Activated T-helper 2 cell treated with anti-CD3 and anti-CD28 coated beads, Interferon-gamma antibody, Interleukin-2, Interleukin-4, amounts not matched to agents 10 μg/mL and 5 μg/mL and 100 μg/mL, durations not matched to agents 14 hours and 24 hours and 36 hours (primary cell): Measurements from ENCODE around the gene PDZRN3. TPM values are rescaled to one million over a fixed set of nuclear protein-coding genes. Genes with fewer than 3 reads are reported as not detected.

Source experiments
- DNase-seq: peaks from one replicate; pipeline ENCODE4 v3.0.0; 2021; ENCODE audit warnings: low spot score
- H3K27ac Mint-ChIP-seq: one replicate; pipeline ENCODE4 v1.8.0; 2021; ENCODE audit warnings: mixed read lengths
- H3K27me3 Mint-ChIP-seq: one replicate; pipeline ENCODE4 v1.8.0; 2021; ENCODE audit warnings: low read depth, mixed read lengths
- H3K36me3 Mint-ChIP-seq: one replicate; pipeline ENCODE4 v1.8.0; 2021; ENCODE audit warnings: low read depth, mixed read lengths
- H3K4me1 Mint-ChIP-seq: one replicate; pipeline ENCODE4 v1.8.0; 2021; ENCODE audit warnings: low read depth, mixed read lengths
- H3K4me3 Mint-ChIP-seq: one replicate; pipeline ENCODE4 v1.8.0; 2021; ENCODE audit warnings: low read depth, mild to moderate bottlenecking, moderate library complexity, mixed read lengths
- H3K9me3 Mint-ChIP-seq: one replicate; pipeline ENCODE4 v1.8.0; 2021; ENCODE audit warnings: mixed read lengths
- intact Hi-C: fragments of 100-400 bp; cut with micrococcal nuclease; formaldehyde crosslinking; loops from one replicate; pipeline ENCODE4 v1.15.1; 2023
- total RNA-seq: library from RNA; stranded (reverse); gene quantifications from 2 replicates; pipeline ENCODE4 v1.2.3, GENCODE V29; 2022

Gene PDZRN3
- total RNA-seq, 1 donor from 2014 or later: not detected

GRCh38 chr3:73616056-73616455 lies 8.7 kb downstream of the PDZRN3 start:
- H3K9me3 Mint-ChIP-seq: no peaks in the 10 kb centered on the region
- H3K4me1 Mint-ChIP-seq: no peaks in the 10 kb centered on the region
- no peaks in the 10 kb centered on the region for H3K36me3 Mint-ChIP-seq
- no peaks in the 10 kb centered on the region for H3K27me3 Mint-ChIP-seq
- H3K27ac Mint-ChIP-seq: no peak overlapping the region
- DNase-seq: no peak
- intact Hi-C loops: no loop called here
- H3K4me3 Mint-ChIP-seq: no peak overlapping the region

- Mint-ChIP-seq H3K4me1 (no peaks in the 10 kb centered on the region), H3K4me3 (no peak overlapping the region), H3K36me3 (no peaks in the 10 kb centered on the region), H3K27ac (no peak overlapping the region), H3K9me3 (no peaks in the 10 kb centered on the region), H3K27me3 (no peaks in the 10 kb centered on the region)
- no peak for DNase-seq
- intact Hi-C loops: no loop called here
These were observed 10.3 kb downstream of the PDZRN3 start for GRCh38 chr3:73614419-73614818.

GRCh38 chr3:73611176-73611575 lies 13.6 kb downstream of the PDZRN3 start:
- no peaks in the 10 kb centered on the region for H3K27me3 Mint-ChIP-seq
- H3K9me3 Mint-ChIP-seq: no peaks in the 10 kb centered on the region
- H3K36me3 Mint-ChIP-seq: no peaks in the 10 kb centered on the region
- H3K4me3 Mint-ChIP-seq: no peak overlapping the region
- no peaks in the 10 kb centered on the region for H3K4me1 Mint-ChIP-seq
- intact Hi-C loops: no loop called here
- no peak for DNase-seq
- H3K27ac Mint-ChIP-seq: no peak overlapping the region

GRCh38 chr3:73610493-73610892 lies 14.2 kb downstream of the PDZRN3 start:
- no peaks in the 10 kb centered on the region for H3K9me3 Mint-ChIP-seq
- H3K36me3 Mint-ChIP-seq: no peaks in the 10 kb centered on the region
- no peak overlapping the region for H3K4me3 Mint-ChIP-seq
- intact Hi-C loops: no loop called here
- no peaks in the 10 kb centered on the region for H3K4me1 Mint-ChIP-seq
- DNase-seq: no peak
- no peaks in the 10 kb centered on the region for H3K27me3 Mint-ChIP-seq
- H3K27ac Mint-ChIP-seq: no peak overlapping the region

- Mint-ChIP-seq H3K27me3 (no peaks in the 10 kb centered on the region), H3K9me3 (no peaks in the 10 kb centered on the region), H3K4me3 (no peak overlapping the region), H3K4me1 (no peaks in the 10 kb centered on the region), H3K36me3 (no peaks in the 10 kb centered on the region), H3K27ac (no peak overlapping the region)
- intact Hi-C loops: no loop called here
- DNase-seq: no peak
These were observed 15.1 kb downstream of the PDZRN3 start for GRCh38 chr3:73609655-73610054.

- Mint-ChIP-seq H3K27me3 (no peaks in the 10 kb centered on the region), H3K9me3 (no peaks in the 10 kb centered on the region), H3K27ac (no peak overlapping the region), H3K4me3 (no peak overlapping the region), H3K36me3 (no peaks in the 10 kb centered on the region), H3K4me1 (no peaks in the 10 kb centered on the region)
- no peak for DNase-seq
- intact Hi-C loops: no loop called here
These were observed 15.5 kb downstream of the PDZRN3 start for GRCh38 chr3:73609315-73609641.

- DNase-seq: no peak
- H3K27me3 Mint-ChIP-seq: no peaks in the 10 kb centered on the region
- H3K9me3 Mint-ChIP-seq: no peaks in the 10 kb centered on the region
- no peak overlapping the region for H3K4me3 Mint-ChIP-seq
- H3K36me3 Mint-ChIP-seq: no peaks in the 10 kb centered on the region
- H3K4me1 Mint-ChIP-seq: no peaks in the 10 kb centered on the region
- intact Hi-C loops: no loop called here
- no peak overlapping the region for H3K27ac Mint-ChIP-seq
These were observed 16.1 kb downstream of the PDZRN3 start for GRCh38 chr3:73608456-73609314.

- H3K4me3 Mint-ChIP-seq: no peak overlapping the region
- intact Hi-C loops: no loop called here
- no peaks in the 10 kb centered on the region for H3K36me3 Mint-ChIP-seq
- no peaks in the 10 kb centered on the region for H3K27me3 Mint-ChIP-seq
- no peak for DNase-seq
- no peaks in the 10 kb centered on the region for H3K4me1 Mint-ChIP-seq
- no peaks in the 10 kb centered on the region for H3K9me3 Mint-ChIP-seq
- H3K27ac Mint-ChIP-seq: no peak overlapping the region
These were observed 18.9 kb downstream of the PDZRN3 start for GRCh38 chr3:73605861-73606260.

- no peak overlapping the region for H3K4me3 Mint-ChIP-seq
- no peaks in the 10 kb centered on the region for H3K4me1 Mint-ChIP-seq
- no peak for DNase-seq
- no peaks in the 10 kb centered on the region for H3K27me3 Mint-ChIP-seq
- intact Hi-C loops: no loop called here
- H3K9me3 Mint-ChIP-seq: no peaks in the 10 kb centered on the region
- no peaks in the 10 kb centered on the region for H3K36me3 Mint-ChIP-seq
- H3K27ac Mint-ChIP-seq: no peak overlapping the region
These were observed 19.3 kb downstream of the PDZRN3 start for GRCh38 chr3:73605412-73605811.

GRCh38 chr3:73604451-73604850 lies 20.3 kb downstream of the PDZRN3 start:
- no peaks in the 10 kb centered on the region for H3K4me1 Mint-ChIP-seq

GRCh38 chr3:73603762-73604171 lies 21.0 kb downstream of the PDZRN3 start:
- DNase-seq: no peak
- Mint-ChIP-seq H3K27me3 (no peaks in the 10 kb centered on the region), H3K4me3 (no peak overlapping the region), H3K4me1 (no peaks in the 10 kb centered on the region), H3K36me3 (no peaks in the 10 kb centered on the region), H3K27ac (no peak overlapping the region), H3K9me3 (no peaks in the 10 kb centered on the region)
- intact Hi-C loops: no loop called here

More at GRCh38 chr3:73604451-73604850, 20.3 kb downstream of the PDZRN3 start:
- Mint-ChIP-seq H3K36me3 (no peaks in the 10 kb centered on the region), H3K27ac (no peak overlapping the region), H3K9me3 (no peaks in the 10 kb centered on the region), H3K4me3 (no peak overlapping the region), H3K27me3 (no peaks in the 10 kb centered on the region)
- intact Hi-C loops: no loop called here
- no peak for DNase-seq

- H3K4me3 Mint-ChIP-seq: no peak overlapping the region
- H3K27me3 Mint-ChIP-seq: no peaks in the 10 kb centered on the region
- no peaks in the 10 kb centered on the region for H3K36me3 Mint-ChIP-seq
- no peaks in the 10 kb centered on the region for H3K9me3 Mint-ChIP-seq
- intact Hi-C loops: no loop called here
- no peak overlapping the region for H3K27ac Mint-ChIP-seq
- DNase-seq: no peak
- H3K4me1 Mint-ChIP-seq: no peaks in the 10 kb centered on the region
These were observed 22.6 kb downstream of the PDZRN3 start for GRCh38 chr3:73602170-73602569.

- Mint-ChIP-seq H3K36me3 (no peaks in the 10 kb centered on the region), H3K9me3 (no peaks in the 10 kb centered on the region), H3K27ac (no peak overlapping the region), H3K27me3 (no peaks in the 10 kb centered on the region), H3K4me1 (no peaks in the 10 kb centered on the region), H3K4me3 (no peak overlapping the region)
- DNase-seq: no peak
- intact Hi-C loops: no loop called here
These were observed 23.3 kb downstream of the PDZRN3 start for GRCh38 chr3:73601481-73601880.

- H3K27ac Mint-ChIP-seq: no peak overlapping the region
- no peaks in the 10 kb centered on the region for H3K9me3 Mint-ChIP-seq
- DNase-seq: no peak
- no peak overlapping the region for H3K4me3 Mint-ChIP-seq
- intact Hi-C loops: no loop called here
- H3K4me1 Mint-ChIP-seq: no peaks in the 10 kb centered on the region
- no peaks in the 10 kb centered on the region for H3K36me3 Mint-ChIP-seq
- H3K27me3 Mint-ChIP-seq: no peaks in the 10 kb centered on the region
These were observed 23.7 kb downstream of the PDZRN3 start for GRCh38 chr3:73601011-73601410.
